WI38 (cell line): ENCODE measurements around the gene PRPF6.
"Not testable (repeated sequence)": the region's sequence is repeated elsewhere in the genome, so short reads cannot be mapped to it uniquely, and the experiment has no call there.

Source experiments
- H3K4me3 ChIP-seq: 2 replicates; pipeline ENCODE4 v1.5.1; 2011; ENCODE audit warnings: low read depth, mild to moderate bottlenecking, control low read depth, low read length
- TF ChIP-seq, protein P1 (sequence below): IDR thresholded peaks from 2 replicates; pipeline ENCODE4 v1.5.1; 2012; ENCODE audit warnings: low read depth, mild to moderate bottlenecking, control low read depth, low read length

Gene PRPF6

DNA sequence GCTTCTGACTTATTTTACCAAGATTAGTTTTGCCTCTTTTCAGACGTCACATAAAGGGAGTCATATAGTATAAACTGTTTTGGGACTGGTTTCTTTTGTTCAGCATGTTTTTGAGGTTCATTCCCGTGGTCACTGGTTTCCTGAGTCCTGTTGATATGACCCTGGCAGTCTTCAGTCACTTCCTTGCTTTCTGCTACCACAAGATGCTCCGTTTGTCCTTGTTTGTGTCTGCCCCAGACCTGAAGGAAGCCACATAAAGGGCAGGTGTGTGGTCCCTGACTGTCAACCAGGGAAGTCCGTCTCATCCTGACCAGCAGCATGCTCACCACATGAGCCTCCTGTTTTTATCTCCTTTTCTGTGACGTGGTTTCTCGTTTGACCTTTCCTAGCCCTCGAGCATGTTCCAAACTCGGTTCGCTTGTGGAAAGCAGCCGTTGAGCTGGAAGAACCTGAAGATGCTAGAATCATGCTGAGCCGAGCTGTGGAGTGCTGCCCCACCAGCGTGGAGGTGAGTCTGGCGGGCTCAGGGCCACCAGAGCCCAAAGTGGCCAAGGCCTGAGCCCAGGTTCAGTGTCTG lies 29.0 kb downstream of the PRPF6 start:
- TF ChIP-seq, protein P1, sequence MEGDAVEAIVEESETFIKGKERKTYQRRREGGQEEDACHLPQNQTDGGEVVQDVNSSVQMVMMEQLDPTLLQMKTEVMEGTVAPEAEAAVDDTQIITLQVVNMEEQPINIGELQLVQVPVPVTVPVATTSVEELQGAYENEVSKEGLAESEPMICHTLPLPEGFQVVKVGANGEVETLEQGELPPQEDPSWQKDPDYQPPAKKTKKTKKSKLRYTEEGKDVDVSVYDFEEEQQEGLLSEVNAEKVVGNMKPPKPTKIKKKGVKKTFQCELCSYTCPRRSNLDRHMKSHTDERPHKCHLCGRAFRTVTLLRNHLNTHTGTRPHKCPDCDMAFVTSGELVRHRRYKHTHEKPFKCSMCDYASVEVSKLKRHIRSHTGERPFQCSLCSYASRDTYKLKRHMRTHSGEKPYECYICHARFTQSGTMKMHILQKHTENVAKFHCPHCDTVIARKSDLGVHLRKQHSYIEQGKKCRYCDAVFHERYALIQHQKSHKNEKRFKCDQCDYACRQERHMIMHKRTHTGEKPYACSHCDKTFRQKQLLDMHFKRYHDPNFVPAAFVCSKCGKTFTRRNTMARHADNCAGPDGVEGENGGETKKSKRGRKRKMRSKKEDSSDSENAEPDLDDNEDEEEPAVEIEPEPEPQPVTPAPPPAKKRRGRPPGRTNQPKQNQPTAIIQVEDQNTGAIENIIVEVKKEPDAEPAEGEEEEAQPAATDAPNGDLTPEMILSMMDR = no peak
- H3K4me3 ChIP-seq = no peak overlapping the region

DNA sequence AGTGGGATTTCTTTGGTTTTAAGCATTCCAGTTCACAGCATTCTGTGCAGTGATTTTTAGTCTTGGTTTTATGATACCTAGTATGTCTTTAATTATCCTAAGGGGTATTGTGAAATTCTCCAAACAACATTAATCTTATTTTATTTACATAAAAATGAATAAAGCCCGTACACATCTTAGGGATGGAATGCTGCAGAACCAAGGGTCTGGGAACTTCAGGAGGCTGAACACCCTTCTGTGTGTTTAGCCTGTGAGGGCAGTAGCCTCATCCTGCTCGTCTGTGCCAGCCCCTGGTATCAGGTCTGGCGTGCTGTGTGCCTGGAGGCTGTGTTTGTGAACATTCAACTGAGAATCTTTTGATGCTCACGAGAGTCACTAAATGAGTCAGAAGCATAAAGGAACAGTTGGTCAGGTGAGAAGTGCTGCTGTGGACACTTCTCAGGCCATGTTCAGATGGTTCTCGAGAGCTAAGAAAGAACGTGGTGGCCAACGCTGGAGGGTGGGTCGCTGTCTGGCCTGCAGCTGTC lies 29.8 kb downstream of the PRPF6 start:
- TF ChIP-seq, protein P1 = no peak

DNA sequence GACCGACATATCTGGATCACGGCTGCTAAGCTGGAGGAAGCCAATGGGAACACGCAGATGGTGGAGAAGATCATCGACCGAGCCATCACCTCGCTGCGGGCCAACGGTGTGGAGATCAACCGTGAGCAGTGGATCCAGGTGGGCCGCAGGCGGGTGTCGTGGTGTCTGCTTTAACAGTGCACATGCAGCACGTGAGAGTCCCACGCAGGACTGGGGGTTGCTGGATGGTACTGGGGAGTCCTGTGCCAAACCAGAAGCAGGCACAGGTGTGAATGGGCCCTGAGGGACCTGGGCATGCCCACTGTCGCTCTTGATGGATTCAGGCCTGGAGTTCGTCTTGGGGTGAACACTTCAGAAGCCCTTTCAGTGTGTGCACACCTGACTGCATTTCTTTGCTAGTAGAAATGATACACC lies 30.4 kb downstream of the PRPF6 start:
- TF ChIP-seq, protein P1 = no peak

More for the DNA sequence above, 29.8 kb downstream of the PRPF6 start:
- no peak overlapping the region for H3K4me3 ChIP-seq

DNA sequence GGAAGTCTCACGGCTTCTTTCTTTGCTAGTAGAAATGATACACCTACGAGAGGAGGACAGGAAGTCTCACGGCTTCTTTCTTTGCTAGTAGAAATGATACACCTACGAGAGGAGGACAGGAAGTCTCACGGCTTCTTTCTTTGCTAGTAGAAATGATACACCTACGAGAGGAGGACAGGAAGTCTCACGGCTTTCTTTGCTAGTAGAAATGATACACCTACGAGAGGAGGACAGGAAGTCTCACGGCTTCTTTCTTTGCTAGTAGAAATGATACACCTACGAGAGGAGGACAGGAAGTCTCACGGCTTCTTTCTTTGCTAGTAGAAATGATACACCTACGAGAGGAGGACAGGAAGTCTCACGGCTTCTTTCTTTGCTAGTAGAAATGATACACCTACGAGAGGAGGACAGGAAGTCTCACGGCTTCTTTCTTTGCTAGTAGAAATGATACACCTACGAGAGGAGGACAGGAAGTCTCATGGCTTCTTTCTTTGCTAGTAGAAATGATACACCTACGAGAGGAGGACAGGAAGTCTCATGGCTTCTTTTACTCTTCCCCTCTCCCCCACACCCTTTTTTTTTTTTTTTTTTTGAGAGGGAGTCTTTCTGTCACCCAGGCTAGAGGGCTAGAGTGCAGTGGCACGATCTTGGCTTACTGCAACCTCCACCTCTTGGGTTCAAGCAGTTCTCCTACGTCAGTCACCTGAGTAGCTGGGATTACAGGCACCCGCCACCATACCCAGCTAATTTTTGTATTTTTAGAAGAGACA lies 31.6 kb downstream of the PRPF6 start:
- not testable (repeated sequence) for H3K4me3 ChIP-seq

More for the DNA sequence above, 30.4 kb downstream of the PRPF6 start:
- no peak overlapping the region for H3K4me3 ChIP-seq

DNA sequence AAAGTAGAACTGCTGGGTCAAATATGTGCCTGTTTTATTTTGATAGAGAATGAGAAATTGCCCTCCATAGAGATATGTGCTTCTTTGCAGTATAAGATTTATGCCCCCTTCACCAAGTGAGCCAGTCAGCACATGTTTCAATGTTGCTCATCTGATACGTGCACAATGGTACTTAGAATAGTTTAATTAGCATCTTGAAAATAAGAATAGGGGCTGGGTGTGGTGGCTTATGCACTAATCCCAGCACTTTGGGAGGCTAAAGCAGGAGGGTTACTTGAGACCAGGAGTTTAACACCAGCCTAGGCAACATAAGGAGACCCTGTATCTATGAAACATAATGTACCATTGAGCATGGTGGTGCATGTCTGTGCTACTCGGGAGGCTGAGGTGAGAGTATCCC lies 34.7 kb downstream of the PRPF6 start:
- no peak overlapping the region for H3K4me3 ChIP-seq
- TF ChIP-seq, protein P1 = no peak

DNA sequence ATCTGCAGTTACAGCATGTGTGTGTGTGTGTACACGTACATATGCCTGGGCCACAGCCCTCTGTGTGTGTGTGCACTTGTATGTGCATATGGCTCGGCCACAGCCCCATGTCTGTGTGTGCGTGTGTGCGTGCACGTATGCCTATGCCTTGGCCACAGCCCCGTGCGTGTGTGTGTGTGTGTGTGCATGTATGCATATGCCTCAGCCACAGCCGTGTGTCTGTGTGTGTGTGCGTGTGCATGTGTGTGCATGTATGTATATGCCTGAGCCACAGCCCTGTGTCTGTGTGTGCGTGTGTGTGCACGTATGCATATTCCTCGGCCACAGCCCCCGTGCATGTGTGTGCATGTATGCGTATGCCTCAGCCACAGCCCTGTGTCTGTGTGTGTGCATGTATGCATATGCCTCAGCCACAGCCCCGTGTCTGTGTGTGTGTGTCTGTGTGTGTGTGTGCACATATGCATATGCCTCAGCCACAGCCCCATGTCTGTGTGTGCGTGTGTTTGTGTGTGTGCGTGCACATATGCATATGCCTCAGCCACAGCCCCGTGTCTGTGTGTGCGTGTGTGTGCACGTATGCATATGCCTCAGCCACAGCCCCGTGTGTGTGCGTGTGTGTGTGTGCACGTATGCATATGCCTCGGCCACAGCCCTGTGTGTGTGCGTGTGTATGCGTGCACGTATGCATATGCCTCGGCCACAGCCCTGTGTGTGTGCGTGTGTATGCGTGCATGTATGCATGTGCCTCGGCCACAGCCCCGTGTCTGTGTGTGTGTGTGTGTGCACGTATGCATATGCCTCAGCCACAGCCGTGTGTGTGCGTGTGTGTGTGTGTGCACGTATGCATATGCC lies 40.4 kb downstream of the PRPF6 start:
- TF ChIP-seq, protein P1 = no peak
- no peak overlapping the region for H3K4me3 ChIP-seq

DNA sequence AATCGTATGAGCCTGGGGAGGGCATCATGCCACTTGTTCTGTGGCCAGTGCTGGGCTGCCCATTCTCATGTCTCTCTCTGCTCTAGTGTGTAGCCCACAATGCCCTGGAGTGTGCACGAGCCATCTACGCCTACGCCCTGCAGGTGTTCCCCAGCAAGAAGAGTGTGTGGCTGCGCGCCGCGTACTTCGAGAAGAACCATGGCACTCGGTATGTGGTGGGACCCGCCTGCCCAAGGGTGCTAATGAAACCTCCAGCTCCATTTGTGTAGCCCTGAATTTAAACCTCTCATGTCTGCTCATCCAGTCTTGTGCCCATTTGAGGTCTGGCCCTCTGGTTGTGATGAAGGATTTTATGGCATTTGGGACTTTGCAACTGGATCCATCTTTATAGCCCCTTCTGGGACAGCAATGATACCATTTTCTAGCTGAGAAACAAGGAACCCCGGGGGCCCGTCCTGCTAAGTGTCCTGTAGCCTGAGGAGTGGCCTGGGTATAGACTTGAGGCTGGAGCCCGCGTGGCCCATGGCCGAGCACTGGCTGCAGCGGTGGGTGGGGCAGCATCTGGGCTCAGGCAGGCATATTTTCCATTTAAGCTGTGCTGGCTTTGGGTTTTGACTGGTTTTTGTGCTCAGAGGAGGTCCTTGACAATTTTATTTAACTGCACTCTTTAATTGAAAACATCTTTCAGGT lies 41.9 kb downstream of the PRPF6 start:
- TF ChIP-seq, protein P1 = no peak
- H3K4me3 ChIP-seq = no peak overlapping the region
